ENCODE data around the gene UNCX.

The UNCX gene

DNA sequence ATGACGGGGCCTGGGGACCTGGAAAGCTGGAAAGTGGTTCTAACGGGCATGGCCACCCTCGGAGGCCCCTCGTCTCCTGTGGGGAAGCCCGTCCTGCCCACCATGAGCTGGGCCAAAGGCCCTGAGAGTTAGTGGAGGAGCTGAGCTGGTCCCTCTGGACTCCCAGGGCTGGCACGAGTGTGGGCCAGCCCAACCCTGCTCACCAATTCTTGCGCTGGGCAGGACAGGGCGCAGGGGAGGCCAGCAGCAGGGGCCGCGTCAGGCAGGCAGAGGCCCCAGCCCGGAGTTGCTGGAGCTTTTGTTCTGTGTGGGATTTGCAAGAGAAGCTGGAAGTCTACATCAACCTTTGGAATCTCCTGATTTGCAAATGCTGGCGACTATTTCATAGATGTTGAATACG lies 29.8 kb downstream of the UNCX start:
- TF ChIP-seq CTCF (IDR thresholded peaks at IDR 0.05; ENCODE audit: insufficient read depth, low read depth, low read length, missing control alignments) = no peak
- DNase-seq (ENCODE audit: low read depth) = no peak
- H3K4me3 ChIP-seq (ENCODE audit: low read length) = no peak overlapping the region

DNA sequence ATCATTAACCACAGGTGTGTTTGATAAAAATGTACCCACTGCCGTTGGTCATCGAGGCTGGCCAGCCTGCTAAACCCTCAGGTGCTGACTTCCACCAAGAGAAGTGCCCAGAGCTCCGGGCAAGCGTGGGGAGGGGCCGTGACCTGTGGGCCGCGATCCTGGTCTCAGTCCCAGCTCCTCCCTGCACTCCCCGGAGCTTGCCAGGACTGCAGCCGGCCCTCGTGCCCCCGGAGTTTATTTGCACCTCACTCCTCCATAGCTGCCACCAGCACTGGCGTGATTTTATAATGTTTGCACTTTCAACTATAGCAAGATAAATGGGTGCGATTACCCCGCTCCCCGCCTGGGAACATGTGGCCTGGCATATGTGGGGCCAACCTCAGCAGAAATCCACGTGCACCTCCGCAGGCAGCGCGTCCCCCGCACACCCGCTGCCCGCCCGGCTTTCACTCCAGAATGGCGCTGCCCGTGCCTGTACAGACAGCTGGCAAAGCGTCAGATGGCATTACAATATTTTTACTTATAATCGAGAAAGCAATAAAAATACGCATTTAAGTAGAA lies 30.8 kb downstream of the UNCX start:
- no peak for TF ChIP-seq CTCF (IDR thresholded peaks at IDR 0.05; ENCODE audit: insufficient read depth, low read depth, low read length, missing control alignments)
- H3K4me3 ChIP-seq (ENCODE audit: low read length) = no peak overlapping the region
- no peak for DNase-seq (ENCODE audit: low read depth)

GRCh38 chr7:1264345-1265280 lies 31.9 kb downstream of the UNCX start:
- DNase-seq (ENCODE audit: low read depth) = no peak

DNA sequence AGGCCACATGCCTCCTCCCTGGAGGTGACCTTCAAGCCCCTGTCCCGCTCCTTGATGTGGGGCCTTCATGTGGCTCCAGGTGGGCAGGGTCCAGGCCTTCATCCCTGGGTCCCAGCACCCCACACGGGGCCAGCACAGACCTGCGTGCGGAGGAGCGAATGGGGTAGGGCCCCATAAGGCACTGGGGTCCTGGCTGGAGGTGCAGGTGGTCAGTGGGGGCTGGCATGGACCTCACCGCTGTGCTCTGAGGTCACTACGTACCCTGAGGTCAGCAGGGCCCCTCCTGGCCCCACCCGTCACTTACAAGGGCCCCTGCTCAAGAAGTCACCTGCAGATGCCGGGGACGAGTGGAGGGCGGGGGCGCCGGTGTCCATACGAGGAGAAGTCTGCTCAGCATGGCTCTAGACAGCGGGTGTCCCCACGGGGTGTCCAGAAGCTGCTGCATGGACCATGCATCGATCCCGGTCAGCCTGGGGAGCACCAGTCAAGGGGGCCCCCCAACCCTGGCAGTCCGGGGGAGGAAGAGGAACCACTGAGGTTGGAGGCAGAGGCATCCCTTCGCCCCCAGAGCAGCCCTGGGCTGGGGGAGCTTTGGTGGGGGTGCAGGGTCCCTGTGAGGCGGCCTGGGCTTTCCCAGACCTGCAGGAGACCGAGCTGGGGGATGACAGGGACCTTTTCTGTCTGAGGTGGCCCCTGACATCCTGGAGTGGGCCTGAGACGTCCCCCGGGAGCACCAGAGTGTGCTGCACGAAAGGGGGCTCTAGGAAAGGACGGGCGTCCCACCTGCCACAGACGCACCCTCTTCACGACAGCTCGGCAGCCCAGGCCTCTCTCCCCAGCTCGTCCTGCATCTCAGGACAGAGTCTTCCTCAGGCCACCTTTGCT lies 34.6 kb downstream of the UNCX start:
- TF ChIP-seq CTCF (IDR thresholded peaks at IDR 0.05; ENCODE audit: insufficient read depth, low read depth, low read length, missing control alignments) = no peak
- no peak overlapping the region for H3K4me3 ChIP-seq (ENCODE audit: low read length)
- DNase-seq (ENCODE audit: low read depth) = no peak

More at GRCh38 chr7:1264345-1265280, 31.9 kb downstream of the UNCX start:
- no peak overlapping the region for H3K4me3 ChIP-seq (ENCODE audit: low read length)
- TF ChIP-seq CTCF (IDR thresholded peaks at IDR 0.05; ENCODE audit: insufficient read depth, low read depth, low read length, missing control alignments) = no peak

GRCh38 chr7:1268076-1268815 lies 35.6 kb downstream of the UNCX start:
- TF ChIP-seq CTCF (IDR thresholded peaks at IDR 0.05; ENCODE audit: insufficient read depth, low read depth, low read length, missing control alignments) = no peak
- DNase-seq (ENCODE audit: low read depth) = no peak
- H3K4me3 ChIP-seq (ENCODE audit: low read length) = no peak overlapping the region

DNA sequence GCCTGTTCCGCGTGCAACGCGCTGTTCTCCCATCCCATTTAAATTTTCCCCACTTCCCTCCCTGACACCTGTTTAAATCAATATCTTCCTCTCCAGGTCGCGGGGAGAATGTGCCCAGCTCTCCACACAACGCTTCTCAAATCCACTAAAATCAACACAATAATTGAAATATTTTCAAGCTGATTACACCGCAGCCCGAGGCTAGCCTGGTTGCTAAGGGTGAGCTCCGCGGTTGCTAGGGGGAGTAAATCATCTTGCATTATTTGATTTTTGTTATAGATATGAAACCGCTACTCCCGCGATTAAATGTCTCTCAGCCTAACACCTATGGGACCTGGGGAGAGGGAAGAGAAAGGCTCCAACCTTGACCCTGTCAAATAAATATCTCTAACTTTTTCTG lies 36.2 kb downstream of the UNCX start:
- DNase-seq (ENCODE audit: low read depth) = no peak
- TF ChIP-seq CTCF (IDR thresholded peaks at IDR 0.05; ENCODE audit: insufficient read depth, low read depth, low read length, missing control alignments) = no peak
- no peak overlapping the region for H3K4me3 ChIP-seq (ENCODE audit: low read length)

Data from epithelial cell of esophagus (primary cell).